CD4-positive, alpha-beta T cell treated with Interleukin-2 at 100 ng/mL for 4 hours (primary cell): ENCODE data around the gene CHTOP.
"Not testable (repeated sequence)": the region's sequence is repeated elsewhere in the genome, so short reads cannot be mapped to it uniquely, and the experiment has no call there.

ENCODE experiments used
- DNase-seq: peaks from one replicate; pipeline ENCODE4 v3.0.0-alpha.2; 2020; ENCODE audit warnings: low spot score

Gene CHTOP

GRCh38 chr1:153633754-153634665 lies at the start of gene CHTOP:
Gene CHTOP, plus strand, starts transcription at chr1:153634066. Its CDS starts 2,523 bp downstream, at chr1:153636589.
- peak; percentile 96 for DNase-seq

- no peak for DNase-seq
Measured at GRCh38 chr1:153585006-153585405, 48.9 kb upstream of the CHTOP start.

GRCh38 chr1:153586347-153586746 lies 47.5 kb upstream of the CHTOP start:
- DNase-seq = no peak

GRCh38 chr1:153587314-153587713 lies 46.6 kb upstream of the CHTOP start:
- no peak for DNase-seq

- DNase-seq = not testable (repeated sequence)
Measured at GRCh38 chr1:153588033-153588432, 45.8 kb upstream of the CHTOP start.

GRCh38 chr1:153588482-153588881 lies 45.4 kb upstream of the CHTOP start:
- no peak for DNase-seq

- no peak for DNase-seq
Measured at GRCh38 chr1:153592748-153593147, 41.1 kb upstream of the CHTOP start.

GRCh38 chr1:153597206-153597605 lies 36.7 kb upstream of the CHTOP start:
- peak; percentile 22 for DNase-seq

GRCh38 chr1:153598309-153599172 lies 35.3 kb upstream of the CHTOP start:
- peak; percentile 3 for DNase-seq

- DNase-seq = no peak
Measured at GRCh38 chr1:153599847-153600246, 34.0 kb upstream of the CHTOP start.

- no peak for DNase-seq
Measured at GRCh38 chr1:153602749-153603148, 31.1 kb upstream of the CHTOP start.

- DNase-seq = no peak
Measured at GRCh38 chr1:153606194-153606593, 27.7 kb upstream of the CHTOP start.

- no peak for DNase-seq
Measured at GRCh38 chr1:153607381-153607780, 26.5 kb upstream of the CHTOP start.

- no peak for DNase-seq
Measured at GRCh38 chr1:153608089-153608682, 25.7 kb upstream of the CHTOP start.

- no peak for DNase-seq
Measured at GRCh38 chr1:153608742-153609584, 24.9 kb upstream of the CHTOP start.

- no peak for DNase-seq
Measured at GRCh38 chr1:153609585-153609907, 24.3 kb upstream of the CHTOP start.

GRCh38 chr1:153610334-153610733 lies 23.5 kb upstream of the CHTOP start:
- no peak for DNase-seq

GRCh38 chr1:153610811-153611301 lies 23.0 kb upstream of the CHTOP start:
- no peak for DNase-seq

- DNase-seq = no peak
Measured at GRCh38 chr1:153611356-153611755, 22.5 kb upstream of the CHTOP start.

GRCh38 chr1:153612111-153612754 lies 21.6 kb upstream of the CHTOP start:
- DNase-seq = no peak

- no peak for DNase-seq
Measured at GRCh38 chr1:153612755-153613331, 21.0 kb upstream of the CHTOP start, which contains the start of gene S100A16. Gene S100A16, minus strand, starts transcription at chr1:153613137. Its CDS starts 4,986 bp downstream, at chr1:153608151.
